Measurements from ENCODE around the gene SELENBP1.

- no peak for TF ChIP-seq POLR2AphosphoS5 (IDR thresholded peaks at IDR 0.05; ENCODE audit: low read depth, low read length)
- no peak for TF ChIP-seq POLR2A (IDR thresholded peaks at IDR 0.05; ENCODE audit: low read depth, low read length)
- TF ChIP-seq TAF1 (IDR thresholded peaks at IDR 0.05; ENCODE audit: low read depth, low read length) = no peak
Observed at GRCh38 chr1:151369621-151370048, 2.9 kb downstream of the SELENBP1 start.

All from GM12891 (cell line).